Prostate gland (tissue), 2 donors: ENCODE data around the gene SHISA5. TPM values are rescaled to one million over a fixed set of nuclear protein-coding genes. Genes with fewer than 3 reads are reported as not detected.

Source experiments
- DNase-seq: peaks from one replicate; pipeline ENCODE4 v3.0.0-alpha.2; 2019; ENCODE audit warnings: low spot score
- H3K27ac ChIP-seq, 2 donors: fragments of 200-600 bp; sonication (generic); 2 replicates each; pipeline ENCODE4 v1.5.1; 2017 to 2019
- H3K27me3 ChIP-seq: fragments of 200-600 bp; sonication (generic); replicated peaks from 2 replicates; pipeline ENCODE4 v1.5.1; 2019; ENCODE audit not compliant: insufficient read depth
- H3K36me3 ChIP-seq, 2 donors: fragments of 200-600 bp; sonication (generic); 1 replicate in 1 of 2; 2 replicates in 1 of 2; pipeline versions ENCODE4 v1.5.1 to v1.8.1; 2017 to 2019
- H3K4me1 ChIP-seq: fragments of 200-600 bp; sonication (generic); replicated peaks from 2 replicates; pipeline ENCODE4 v1.5.1; 2019
- H3K4me3 ChIP-seq, 2 donors: fragments of 200-600 bp; sonication (generic); 2 replicates each; pipeline ENCODE4 v1.5.1; 2017 to 2019
- H3K9me3 ChIP-seq: fragments of 200-600 bp; sonication (generic); 2 replicates; pipeline ENCODE4 v1.5.1; 2017
- CTCF ChIP-seq, 4 experiments: fragments of 200-600 bp in 2 of 4; fragments of 450-650 bp in 2 of 4; sonication (generic) in 2 of 4; IDR thresholded peaks; 1 replicate in 3 of 4; 2 replicates in 1 of 4; pipeline ENCODE4 v1.5.1; 2016 to 2019; ENCODE audit warnings: antibody characterized with exemption in 4 of 4, mild to moderate bottlenecking in 2 of 4, moderate library complexity in 2 of 4
- POLR2A ChIP-seq: fragments of 450-650 bp; IDR thresholded peaks from one replicate; pipeline ENCODE4 v1.6.1; 2016; ENCODE audit warnings: antibody characterized with exemption, mild to moderate bottlenecking
- POLR2AphosphoS5 ChIP-seq: sonication (generic); formaldehyde crosslinking; IDR thresholded peaks from one replicate; pipeline ENCODE4 v1.6.1; 2017; ENCODE audit warnings: antibody characterized with exemption
- WGBS: methylation state at CpG from one replicate; pipeline ENCODE4 v1.1.5; 2018; 5-methylcytosine and 5-hydroxymethylcytosine counted together
- intact Hi-C: fragments of 100-400 bp; cut with DNase I; formaldehyde crosslinking; loops from one replicate; pipeline ENCODE4 v1.14.2; 2022
- total RNA-seq, 2 donors: library from RNA; depleted of rRNA; stranded (reverse); fragments of >200 nt; gene quantifications; one replicate each; pipeline ENCODE4 v1.1.0, GENCODE V29; 2016

SHISA5 gene
- total RNA-seq, 2 donors from 2014 or later = 152 to 231 TPM

GRCh38 chr3:48436855-48437254 is 67.1 kb downstream of the SHISA5 start:
- DNase-seq = no peak
- TF ChIP-seq POLR2A (no peak), POLR2AphosphoS5 (no peak), CTCF (IDR thresholded peaks at IDR 0.05) (no peak)
- H3K4me3 ChIP-seq = no peak overlapping the region
- WGBS = 83% methylated on average over 7 of the region's 7 CpGs
- no peaks in the 10 kb centered on the region for H3K36me3 ChIP-seq
- H3K4me1 ChIP-seq = no peaks in the 10 kb centered on the region
- intact Hi-C loops = loop anchor here (1.0 to 10.0 kb wide), 3 partner anchors 132 to 245 kb away; partner anchors contain the start of gene NME6
- H3K27ac ChIP-seq = no peak overlapping the region
- no peaks in the 10 kb centered on the region for H3K9me3 ChIP-seq
- no peaks in the 10 kb centered on the region for H3K27me3 ChIP-seq

DNA sequence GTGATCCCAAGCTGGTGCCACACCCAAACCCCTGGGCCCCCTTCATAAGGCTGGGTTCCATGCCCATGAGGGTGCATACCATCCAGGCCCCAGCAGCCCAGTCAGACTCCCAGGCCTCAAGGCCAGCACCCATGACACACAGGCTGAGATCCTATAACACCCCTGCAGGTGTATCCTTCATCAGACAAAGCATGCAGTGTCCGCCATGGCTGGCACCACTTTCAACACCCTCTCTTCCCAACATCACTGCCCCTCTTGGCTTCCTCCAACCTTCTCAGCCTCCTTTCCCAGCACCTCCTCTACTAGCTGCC is 67.5 kb downstream of the SHISA5 start:
- H3K4me1 ChIP-seq = no peaks in the 10 kb centered on the region
- intact Hi-C loops = loop anchor here (1.0 to 10.0 kb wide), 3 partner anchors 132 to 244 kb away; partner anchors contain the start of gene NME6
- DNase-seq = no peak
- no peaks in the 10 kb centered on the region for H3K9me3 ChIP-seq
- TF ChIP-seq POLR2AphosphoS5 (no peak), CTCF (IDR thresholded peaks at IDR 0.05) (no peak), POLR2A (no peak)
- no peak overlapping the region for H3K4me3 ChIP-seq
- no peak overlapping the region for H3K27ac ChIP-seq
- WGBS = 4% methylated on average over 1 of the region's 1 CpG
- no peaks in the 10 kb centered on the region for H3K27me3 ChIP-seq
- no peaks in the 10 kb centered on the region for H3K36me3 ChIP-seq

DNA sequence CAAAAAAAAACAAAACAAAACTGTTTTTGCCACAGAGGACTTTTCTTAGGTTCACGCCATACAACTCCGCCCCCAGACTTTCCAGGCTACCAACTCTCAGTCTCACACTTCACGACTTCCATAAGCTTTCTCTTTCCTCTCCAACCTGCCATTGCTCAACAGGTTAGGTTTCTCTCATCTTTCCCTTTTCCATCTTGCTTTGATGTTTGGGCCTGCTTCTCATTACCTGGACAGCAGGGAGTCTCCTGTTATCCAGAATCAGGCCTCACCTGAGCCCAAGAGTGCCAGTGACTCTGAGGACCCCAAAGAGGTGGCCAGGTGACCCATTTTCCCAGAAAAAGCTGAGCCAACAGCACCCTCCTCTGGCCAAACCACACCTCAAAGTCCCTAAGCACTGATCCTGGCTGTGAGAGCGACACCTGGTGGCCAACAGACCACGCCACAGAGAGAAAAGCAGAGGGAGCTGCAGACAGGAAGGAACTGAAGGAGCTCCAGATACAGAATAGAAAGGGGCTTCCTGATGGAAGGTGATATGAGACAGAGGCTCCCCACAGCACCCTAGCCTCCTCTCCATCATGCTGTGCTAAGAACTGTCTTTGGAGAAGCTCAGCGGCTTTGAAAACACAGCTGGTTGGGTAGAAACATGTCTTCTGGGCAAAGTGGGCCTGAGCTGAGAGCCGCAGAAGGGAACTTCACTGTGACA is 68.0 kb downstream of the SHISA5 start:
- no peaks in the 10 kb centered on the region for H3K36me3 ChIP-seq
- peak overlapping the region; percentile 34 to 35 for H3K27ac ChIP-seq
- intact Hi-C loops = loop anchor here (1.0 to 10.0 kb wide), 4 partner anchors 38 to 244 kb away; partner anchors contain the start of gene NME6
- DNase-seq = peak; percentile 88
- H3K27me3 ChIP-seq = no peaks in the 10 kb centered on the region
- H3K9me3 ChIP-seq = no peaks in the 10 kb centered on the region
- TF ChIP-seq POLR2A = peak; percentile 11
- TF ChIP-seq POLR2AphosphoS5 = peak; percentile 80
- peak; percentile 97 to 100 (median 100) for TF ChIP-seq CTCF (IDR thresholded peaks at IDR 0.05)
- no peak overlapping the region for H3K4me3 ChIP-seq
- H3K4me1 ChIP-seq = peaks cover under 1% of the 10 kb centered on the region
- WGBS = 37% methylated on average over 7 of the region's 7 CpGs

DNA sequence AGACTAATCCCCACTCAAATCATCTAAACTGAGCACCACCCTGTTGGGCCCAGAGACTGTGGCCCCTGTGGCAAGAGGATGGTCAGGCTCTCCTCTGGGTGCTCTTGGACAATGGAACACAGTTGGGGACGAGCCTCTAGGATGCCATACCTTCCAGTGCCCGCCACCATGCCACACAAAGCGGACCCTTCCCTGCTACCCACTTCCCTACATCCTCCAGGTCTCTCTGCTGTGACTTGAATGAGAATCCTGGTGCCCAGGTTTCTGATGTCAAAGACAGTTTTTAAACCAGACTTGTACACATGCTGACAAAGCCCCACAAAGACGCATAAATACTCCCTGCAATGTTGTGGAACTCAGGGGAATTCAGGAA is 68.8 kb downstream of the SHISA5 start:
- H3K9me3 ChIP-seq = no peaks in the 10 kb centered on the region
- no peak for TF ChIP-seq POLR2AphosphoS5
- no peak for TF ChIP-seq CTCF (IDR thresholded peaks at IDR 0.05)
- no peak for TF ChIP-seq POLR2A
- no peak for DNase-seq
- WGBS = 91% methylated on average over 4 of the region's 4 CpGs
- H3K36me3 ChIP-seq = no peaks in the 10 kb centered on the region
- H3K27me3 ChIP-seq = no peaks in the 10 kb centered on the region
- no peak overlapping the region for H3K4me3 ChIP-seq
- H3K4me1 ChIP-seq = peaks cover 7% of the 10 kb centered on the region
- H3K27ac ChIP-seq = peak overlapping the region; percentile 34 to 35
- intact Hi-C loops = loop anchor here (1.0 to 10.0 kb wide), 3 partner anchors 37 to 243 kb away; partner anchors contain the start of gene NME6
